KOPT-K1 (cell line): ENCODE data around the gene NDST1.

Experiments
- H3K27ac ChIP-seq: fragments of 200-600 bp; sonication (generic); 2 replicates; pipeline ENCODE4 v1.5.1; 2016; ENCODE audit warnings: antibody characterized with exemption, mild to moderate bottlenecking, low read depth, low read length; ENCODE audit not compliant: poor library complexity, severe bottlenecking
- H3K36me3 ChIP-seq: fragments of 200-600 bp; sonication (generic); 2 replicates; pipeline ENCODE4 v1.5.1; 2017; ENCODE audit warnings: antibody characterized with exemption, mild to moderate bottlenecking, low read length, moderate library complexity; ENCODE audit not compliant: insufficient read depth
- H3K9me3 ChIP-seq: fragments of 200-600 bp; sonication (generic); 2 replicates; pipeline ENCODE4 v1.5.1; 2017; ENCODE audit warnings: antibody characterized with exemption, low read length, mild to moderate bottlenecking; ENCODE audit not compliant: insufficient read depth, poor library complexity, severe bottlenecking

The NDST1 gene

DNA sequence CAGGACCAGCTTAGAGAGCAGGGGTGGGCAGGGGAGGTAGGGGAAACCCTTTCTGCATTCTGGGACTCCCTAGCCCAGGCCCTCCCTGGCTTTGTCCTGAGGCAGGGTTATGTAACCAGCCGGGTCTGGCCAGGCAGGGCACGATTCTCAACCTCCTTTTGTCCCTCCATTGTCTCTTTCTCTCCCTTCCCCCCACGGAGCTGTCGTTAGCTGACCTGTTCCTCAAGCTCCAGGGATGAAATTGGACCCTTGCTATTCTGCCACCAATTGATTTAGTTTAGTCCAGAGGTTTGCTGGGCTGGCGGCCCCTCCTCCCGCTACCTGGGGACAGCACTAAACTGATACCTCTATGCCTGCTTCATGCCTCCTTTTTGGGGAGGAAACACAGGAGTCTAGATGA, 9.4 kb upstream of the NDST1 start:
- Histone ChIP-seq H3K27ac (no peak overlapping the region), H3K36me3 (no peaks in the 10 kb centered on the region), H3K9me3 (no peaks in the 10 kb centered on the region)

GRCh38 chr5:150498971-150499370, 9.0 kb upstream of the NDST1 start:
- no peaks in the 10 kb centered on the region for H3K9me3 ChIP-seq
- H3K36me3 ChIP-seq: no peaks in the 10 kb centered on the region
- no peak overlapping the region for H3K27ac ChIP-seq

- Histone ChIP-seq H3K27ac (no peak overlapping the region), H3K36me3 (no peaks in the 10 kb centered on the region), H3K9me3 (no peaks in the 10 kb centered on the region)
Measured at GRCh38 chr5:150499437-150499956, 8.4 kb upstream of the NDST1 start.

- Histone ChIP-seq H3K36me3 (no peaks in the 10 kb centered on the region), H3K27ac (no peak overlapping the region), H3K9me3 (no peaks in the 10 kb centered on the region)
Measured at GRCh38 chr5:150500328-150500841, 7.5 kb upstream of the NDST1 start.

DNA sequence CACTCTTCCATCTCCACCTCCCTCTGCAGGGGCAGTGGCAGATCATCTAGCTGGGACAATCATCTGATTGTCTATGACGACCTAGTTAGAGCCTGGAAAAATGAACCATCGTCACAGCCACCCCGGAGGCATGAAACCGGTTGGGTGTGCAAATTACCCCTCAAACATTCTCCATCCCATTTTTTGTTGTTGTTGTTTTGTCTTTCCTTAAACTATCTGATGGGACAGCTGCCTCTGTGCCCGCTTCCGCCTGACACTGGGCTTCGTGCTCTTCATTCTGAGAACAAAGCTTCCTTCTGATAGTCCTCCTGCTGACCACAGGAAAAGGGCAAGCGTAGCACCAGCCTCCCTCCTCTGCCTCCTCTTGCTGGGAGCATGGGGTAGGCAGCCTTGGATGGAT, 7.0 kb upstream of the NDST1 start:
- H3K27ac ChIP-seq: no peak overlapping the region
- H3K9me3 ChIP-seq: no peaks in the 10 kb centered on the region
- H3K36me3 ChIP-seq: no peaks in the 10 kb centered on the region

DNA sequence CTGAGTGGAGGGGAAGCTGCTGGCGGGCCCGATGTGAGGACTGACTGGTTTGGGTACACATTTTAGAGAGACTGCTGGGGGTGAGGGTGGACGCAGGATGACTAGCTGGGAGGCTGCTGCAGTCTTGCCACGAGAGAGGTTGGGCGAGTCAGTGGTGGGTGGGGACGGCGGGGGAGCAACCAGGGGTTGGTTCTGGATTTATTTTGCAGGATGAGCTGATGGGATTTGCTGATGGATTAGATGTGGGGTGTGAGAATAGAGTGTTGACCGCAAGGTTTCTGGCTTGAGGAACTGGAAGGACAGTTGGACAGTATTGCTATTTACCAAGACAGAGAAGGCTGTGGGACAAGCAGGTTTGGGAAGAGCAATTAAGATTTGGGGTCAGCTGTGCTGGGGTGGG, 5.8 kb upstream of the NDST1 start:
- Histone ChIP-seq H3K36me3 (no peaks in the 10 kb centered on the region), H3K27ac (no peak overlapping the region), H3K9me3 (no peaks in the 10 kb centered on the region)

GRCh38 chr5:150502847-150503246, 5.1 kb upstream of the NDST1 start:
- no peaks in the 10 kb centered on the region for H3K9me3 ChIP-seq
- H3K36me3 ChIP-seq: no peaks in the 10 kb centered on the region
- H3K27ac ChIP-seq: no peak overlapping the region

GRCh38 chr5:150503386-150503785, 4.5 kb upstream of the NDST1 start:
- no peaks in the 10 kb centered on the region for H3K36me3 ChIP-seq
- no peak overlapping the region for H3K27ac ChIP-seq
- H3K9me3 ChIP-seq: no peaks in the 10 kb centered on the region

- Histone ChIP-seq H3K36me3 (no peaks in the 10 kb centered on the region), H3K9me3 (no peaks in the 10 kb centered on the region), H3K27ac (no peak overlapping the region)
Measured at GRCh38 chr5:150503977-150504620, 3.8 kb upstream of the NDST1 start.

DNA sequence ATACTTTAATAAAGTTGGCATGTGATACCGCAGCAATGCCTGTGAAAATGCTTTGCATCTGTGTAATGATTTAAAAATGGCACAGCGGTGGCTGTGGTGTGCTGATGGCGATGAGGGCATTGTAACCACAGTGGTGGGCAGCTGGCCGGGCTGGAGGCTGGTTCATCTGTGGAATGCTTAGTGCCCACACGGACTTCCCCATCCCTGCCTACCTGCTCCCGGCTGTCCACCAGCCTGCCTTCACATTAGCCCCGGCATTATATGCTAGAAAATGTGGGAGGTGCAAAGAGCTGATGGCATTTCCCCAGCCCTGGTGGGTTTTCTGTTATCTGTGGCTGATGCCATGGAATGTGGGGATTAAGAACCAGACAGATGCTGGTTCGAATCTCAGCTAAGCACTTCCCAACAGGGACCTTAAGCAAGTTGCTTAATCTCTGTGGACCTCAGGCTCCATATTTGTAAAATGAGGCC, 2.9 kb upstream of the NDST1 start:
- H3K36me3 ChIP-seq: no peaks in the 10 kb centered on the region
- H3K9me3 ChIP-seq: no peaks in the 10 kb centered on the region
- no peak overlapping the region for H3K27ac ChIP-seq

DNA sequence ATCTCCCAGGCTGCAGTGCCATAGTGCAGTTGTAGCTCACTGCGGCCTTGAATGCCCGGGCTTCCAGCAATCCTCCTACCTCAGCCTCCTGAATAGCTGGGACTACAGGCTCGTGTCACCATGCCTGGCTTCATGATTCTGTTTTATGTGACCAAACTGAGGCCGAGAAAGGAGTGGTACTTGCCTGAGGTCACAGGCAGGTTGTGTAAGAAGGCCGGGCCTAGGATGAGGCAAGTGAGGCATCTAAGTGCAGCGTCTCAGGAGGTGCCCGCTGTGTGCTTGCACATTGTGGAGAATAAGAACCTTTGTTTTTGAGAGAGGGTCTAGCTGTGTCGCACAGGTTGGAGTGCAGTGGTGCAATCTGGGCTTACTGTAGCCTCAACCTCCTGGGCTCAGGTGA, 2.1 kb upstream of the NDST1 start:
- Histone ChIP-seq H3K36me3 (no peaks in the 10 kb centered on the region), H3K27ac (no peak overlapping the region), H3K9me3 (no peaks in the 10 kb centered on the region)

DNA sequence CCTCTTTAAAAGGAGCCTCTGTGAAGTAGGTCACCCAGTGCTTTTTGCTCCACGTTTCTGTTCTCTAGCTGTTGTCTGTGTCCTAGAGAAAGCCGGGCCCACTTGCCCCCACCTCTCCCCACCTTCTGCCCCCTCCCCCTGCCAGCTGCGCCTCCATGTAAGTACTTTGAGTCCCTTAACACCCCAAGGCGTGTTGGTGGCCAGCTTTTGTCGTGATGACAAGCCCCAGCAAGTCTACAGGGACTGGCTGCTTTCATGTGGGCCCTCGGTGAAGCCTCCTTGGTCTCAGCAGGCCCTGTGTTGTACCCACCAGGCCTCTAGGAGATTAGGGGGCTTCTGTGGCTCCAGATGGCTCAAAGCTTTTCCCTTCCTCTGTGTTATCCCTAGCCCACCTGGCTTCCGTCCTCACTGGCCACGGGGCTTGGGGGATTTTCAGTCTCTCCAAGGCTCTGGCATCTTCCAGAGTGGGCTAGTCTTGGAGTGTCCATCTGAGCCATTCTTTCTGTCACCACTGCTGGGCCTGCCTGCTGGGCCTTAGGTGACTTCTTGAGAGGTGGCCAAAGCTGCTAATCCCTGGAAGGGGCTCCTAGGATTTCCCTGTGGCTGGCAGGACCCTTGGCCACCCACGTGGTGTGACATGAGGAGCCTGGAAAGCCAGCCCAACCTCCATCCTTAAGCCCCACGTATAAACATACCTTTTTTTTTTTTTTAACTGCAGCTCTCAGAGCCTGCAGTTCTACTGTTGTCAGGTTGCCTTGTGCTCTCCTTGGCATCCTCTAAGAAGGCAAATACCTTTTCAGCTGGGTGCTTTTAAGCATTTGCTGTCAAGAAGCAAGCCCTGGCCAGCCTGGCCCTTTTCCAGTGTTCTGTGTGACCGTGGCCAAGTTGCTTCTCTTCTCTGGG, 1.1 kb upstream of the NDST1 start:
- Histone ChIP-seq H3K36me3 (no peaks in the 10 kb centered on the region), H3K27ac (no peak overlapping the region)

GRCh38 chr5:150508277-150508640, 328 bp downstream of the NDST1 start:
- H3K9me3 ChIP-seq: no peaks in the 10 kb centered on the region
- no peak overlapping the region for H3K27ac ChIP-seq
- H3K36me3 ChIP-seq: no peaks in the 10 kb centered on the region

More for the DNA sequence above, 1.1 kb upstream of the NDST1 start:
- no peaks in the 10 kb centered on the region for H3K9me3 ChIP-seq

GRCh38 chr5:150508828-150509227, 897 bp downstream of the NDST1 start:
- Histone ChIP-seq H3K9me3 (no peaks in the 10 kb centered on the region), H3K27ac (no peak overlapping the region), H3K36me3 (no peaks in the 10 kb centered on the region)

DNA sequence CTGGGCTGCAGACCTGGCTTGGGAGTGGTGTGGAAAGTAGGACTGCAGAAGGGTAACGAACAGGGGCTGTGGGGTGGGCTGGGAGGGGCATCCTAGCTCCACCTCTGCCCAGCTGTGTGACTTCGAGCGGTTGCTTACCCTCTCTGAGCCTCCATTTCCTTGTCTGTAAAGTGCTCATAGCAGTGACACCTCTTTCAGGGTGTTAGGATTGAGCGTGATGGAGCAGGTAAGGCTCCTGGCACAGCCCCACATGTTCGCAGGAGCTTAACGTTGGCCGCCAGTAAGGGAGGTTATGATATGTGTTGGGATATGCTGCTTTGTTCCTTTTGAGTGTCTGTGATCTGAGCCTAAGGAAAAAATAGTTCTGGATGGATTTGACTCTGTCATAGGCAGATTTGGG, 2.1 kb downstream of the NDST1 start:
- Histone ChIP-seq H3K9me3 (no peaks in the 10 kb centered on the region), H3K27ac (no peak overlapping the region), H3K36me3 (no peaks in the 10 kb centered on the region)
